PFSK-1 (cell line): ENCODE measurements around the gene HLA-DMB.

ENCODE experiments used
- FOXP2 ChIP-seq: optimal IDR thresholded peaks from 2 replicates; pipeline ENCODE3; 2011; ENCODE audit warnings: borderline replicate concordance, control low read depth, inconsistent platforms; ENCODE audit not compliant: insufficient read depth; ENCODE audit errors: extremely low read length, extremely low read depth
- POLR2AphosphoS5 ChIP-seq: IDR thresholded peaks from 2 replicates; pipeline ENCODE4 v1.6.1; 2012; ENCODE audit warnings: low read depth, mild to moderate bottlenecking, control low read depth, low read length, moderate library complexity
- SIN3A ChIP-seq: IDR thresholded peaks from 2 replicates; pipeline ENCODE4 v1.6.1; 2012; ENCODE audit warnings: mild to moderate bottlenecking, low read length, moderate library complexity, borderline replicate concordance; ENCODE audit not compliant: insufficient read depth
- TAF1 ChIP-seq: IDR thresholded peaks from 2 replicates; pipeline ENCODE4 v1.6.1; 2012; ENCODE audit warnings: low read length, control low read depth, borderline replicate concordance; ENCODE audit not compliant: insufficient read depth
- TF ChIP-seq, protein P1 (sequence below), 2 experiments: IDR thresholded peaks; 2 replicates each; pipeline versions ENCODE4 v1.6.1 to v1.8.0; 2011 to 2012; ENCODE audit warnings: low read depth in 2 of 2, low read length in 2 of 2, control low read depth in 1 of 2, inconsistent platforms in 1 of 2, mild to moderate bottlenecking in 1 of 2, moderate library complexity in 1 of 2; ENCODE audit not compliant: insufficient read depth in 1 of 2

Gene HLA-DMB

DNA sequence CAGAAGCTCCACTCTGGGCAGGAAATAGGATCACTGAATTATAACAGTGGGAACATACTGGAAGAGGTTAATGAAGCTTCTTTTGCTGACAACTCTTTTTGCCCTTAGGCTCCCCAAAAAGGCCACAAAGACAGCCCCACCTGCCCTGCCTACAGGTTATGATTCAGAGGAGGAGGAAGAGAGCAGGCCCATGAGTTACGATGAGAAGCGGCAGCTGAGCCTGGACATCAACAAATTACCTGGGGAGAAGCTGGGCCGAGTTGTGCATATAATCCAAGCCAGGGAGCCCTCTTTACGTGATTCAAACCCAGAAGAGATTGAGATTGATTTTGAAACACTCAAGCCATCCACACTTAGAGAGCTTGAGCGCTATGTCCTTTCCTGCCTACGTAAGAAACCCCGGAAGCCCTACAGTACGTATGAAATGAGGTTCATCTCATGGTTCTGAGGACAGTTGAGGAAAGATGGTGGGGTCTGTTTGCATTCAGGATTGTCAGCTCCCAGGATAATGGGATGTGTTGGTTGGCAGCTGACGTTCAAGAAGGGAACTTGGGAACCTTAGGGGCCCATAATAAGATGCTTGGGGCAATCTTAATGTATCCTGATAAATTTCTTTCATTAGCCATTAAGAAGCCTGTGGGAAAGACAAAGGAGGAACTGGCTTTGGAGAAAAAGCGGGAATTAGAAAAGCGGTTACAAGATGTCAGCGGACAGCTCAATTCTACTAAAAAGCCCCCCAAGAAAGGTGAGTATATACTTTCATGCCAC is 39.1 kb upstream of the HLA-DMB start:
- TF ChIP-seq TAF1: no peak
- TF ChIP-seq, protein P1, sequence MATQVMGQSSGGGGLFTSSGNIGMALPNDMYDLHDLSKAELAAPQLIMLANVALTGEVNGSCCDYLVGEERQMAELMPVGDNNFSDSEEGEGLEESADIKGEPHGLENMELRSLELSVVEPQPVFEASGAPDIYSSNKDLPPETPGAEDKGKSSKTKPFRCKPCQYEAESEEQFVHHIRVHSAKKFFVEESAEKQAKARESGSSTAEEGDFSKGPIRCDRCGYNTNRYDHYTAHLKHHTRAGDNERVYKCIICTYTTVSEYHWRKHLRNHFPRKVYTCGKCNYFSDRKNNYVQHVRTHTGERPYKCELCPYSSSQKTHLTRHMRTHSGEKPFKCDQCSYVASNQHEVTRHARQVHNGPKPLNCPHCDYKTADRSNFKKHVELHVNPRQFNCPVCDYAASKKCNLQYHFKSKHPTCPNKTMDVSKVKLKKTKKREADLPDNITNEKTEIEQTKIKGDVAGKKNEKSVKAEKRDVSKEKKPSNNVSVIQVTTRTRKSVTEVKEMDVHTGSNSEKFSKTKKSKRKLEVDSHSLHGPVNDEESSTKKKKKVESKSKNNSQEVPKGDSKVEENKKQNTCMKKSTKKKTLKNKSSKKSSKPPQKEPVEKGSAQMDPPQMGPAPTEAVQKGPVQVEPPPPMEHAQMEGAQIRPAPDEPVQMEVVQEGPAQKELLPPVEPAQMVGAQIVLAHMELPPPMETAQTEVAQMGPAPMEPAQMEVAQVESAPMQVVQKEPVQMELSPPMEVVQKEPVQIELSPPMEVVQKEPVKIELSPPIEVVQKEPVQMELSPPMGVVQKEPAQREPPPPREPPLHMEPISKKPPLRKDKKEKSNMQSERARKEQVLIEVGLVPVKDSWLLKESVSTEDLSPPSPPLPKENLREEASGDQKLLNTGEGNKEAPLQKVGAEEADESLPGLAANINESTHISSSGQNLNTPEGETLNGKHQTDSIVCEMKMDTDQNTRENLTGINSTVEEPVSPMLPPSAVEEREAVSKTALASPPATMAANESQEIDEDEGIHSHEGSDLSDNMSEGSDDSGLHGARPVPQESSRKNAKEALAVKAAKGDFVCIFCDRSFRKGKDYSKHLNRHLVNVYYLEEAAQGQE (IDR thresholded peaks at IDR 0.05; ENCODE audit: insufficient read depth in 1 of 2, low read depth in 2 of 2, low read length in 2 of 2): no peak
- TF ChIP-seq POLR2AphosphoS5: no peak
- TF ChIP-seq SIN3A: no peak
- TF ChIP-seq FOXP2: no peak

DNA sequence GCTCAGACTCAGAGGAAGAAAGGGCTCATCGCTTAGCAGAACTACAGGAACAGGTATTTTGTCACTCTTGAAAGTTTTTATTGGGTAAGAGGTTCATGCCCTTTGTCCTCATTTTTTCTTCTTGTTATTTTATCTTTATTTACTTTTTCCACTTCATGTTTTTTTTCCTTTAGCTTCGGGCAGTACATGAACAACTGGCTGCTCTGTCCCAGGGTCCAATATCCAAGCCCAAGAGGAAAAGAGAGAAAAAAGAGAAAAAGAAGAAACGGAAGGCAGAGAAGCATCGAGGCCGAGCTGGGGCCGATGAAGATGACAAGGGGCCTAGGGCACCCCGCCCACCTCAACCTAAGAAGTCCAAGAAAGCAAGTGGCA is 37.1 kb upstream of the HLA-DMB start:
- no peak for TF ChIP-seq SIN3A
- no peak for TF ChIP-seq TAF1
- no peak for TF ChIP-seq POLR2AphosphoS5
- TF ChIP-seq, protein P1 (IDR thresholded peaks at IDR 0.05; ENCODE audit: insufficient read depth in 1 of 2, low read depth in 2 of 2, low read length in 2 of 2): no peak
- TF ChIP-seq FOXP2: no peak

DNA sequence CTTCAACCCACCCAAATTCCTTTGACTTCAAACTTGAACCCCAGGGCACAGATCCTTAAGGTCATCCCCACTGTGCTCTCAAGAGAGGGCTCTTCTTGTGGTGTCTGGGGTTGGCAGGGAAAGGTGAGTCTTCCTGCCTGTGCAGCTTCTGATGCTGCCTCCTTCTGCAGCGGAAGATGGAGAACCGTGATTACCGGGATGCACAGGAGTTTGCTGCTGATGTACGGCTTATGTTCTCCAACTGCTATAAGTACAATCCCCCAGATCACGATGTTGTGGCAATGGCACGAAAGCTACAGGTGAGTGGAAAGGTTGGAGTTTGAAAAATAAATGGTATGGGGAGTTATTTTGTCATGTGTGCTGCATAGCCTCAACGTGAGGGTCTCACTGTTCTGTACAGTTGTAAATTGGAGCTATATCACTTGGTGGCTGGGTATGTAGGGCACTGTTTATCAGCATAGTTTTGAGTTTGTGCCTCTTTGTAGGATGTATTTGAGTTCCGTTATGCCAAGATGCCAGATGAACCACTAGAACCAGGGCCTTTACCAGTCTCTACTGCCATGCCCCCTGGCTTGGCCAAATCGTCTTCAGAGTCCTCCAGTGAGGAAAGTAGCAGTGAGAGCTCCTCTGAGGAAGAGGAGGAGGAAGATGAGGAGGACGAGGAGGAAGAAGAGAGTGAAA is 36.6 kb upstream of the HLA-DMB start:
- TF ChIP-seq SIN3A (no peak), TAF1 (no peak), FOXP2 (no peak), POLR2AphosphoS5 (no peak; the same call in none of the 2 replicates)
- TF ChIP-seq, protein P1 (IDR thresholded peaks at IDR 0.05; ENCODE audit: insufficient read depth in 1 of 2, low read depth in 2 of 2, low read length in 2 of 2): no peak

DNA sequence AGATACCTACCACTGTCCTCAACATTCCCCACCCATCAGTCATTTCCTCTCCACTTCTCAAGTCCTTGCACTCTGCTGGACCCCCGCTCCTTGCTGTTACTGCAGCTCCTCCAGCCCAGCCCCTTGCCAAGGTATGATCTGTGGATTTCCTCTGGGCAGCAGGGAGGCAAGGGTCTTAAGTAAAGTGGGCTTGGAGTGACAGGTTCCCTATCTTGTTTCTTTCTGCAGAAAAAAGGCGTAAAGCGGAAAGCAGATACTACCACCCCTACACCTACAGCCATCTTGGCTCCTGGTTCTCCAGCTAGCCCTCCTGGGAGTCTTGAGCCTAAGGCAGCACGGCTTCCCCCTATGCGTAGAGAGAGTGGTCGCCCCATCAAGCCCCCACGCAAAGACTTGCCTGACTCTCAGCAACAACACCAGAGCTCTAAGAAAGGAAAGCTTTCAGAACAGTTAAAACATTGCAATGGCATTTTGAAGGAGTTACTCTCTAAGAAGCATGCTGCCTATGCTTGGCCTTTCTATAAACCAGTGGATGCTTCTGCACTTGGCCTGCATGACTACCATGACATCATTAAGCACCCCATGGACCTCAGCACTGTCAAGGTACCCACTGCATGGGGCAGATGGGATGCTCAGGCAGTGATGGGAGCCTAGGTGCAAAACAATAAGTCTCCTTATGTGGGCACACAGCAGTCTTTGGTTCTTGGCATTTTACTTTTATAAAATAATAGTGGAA is 35.7 kb upstream of the HLA-DMB start:
- TF ChIP-seq POLR2AphosphoS5 (no peak), FOXP2 (no peak), TAF1 (no peak)
- TF ChIP-seq, protein P1 (IDR thresholded peaks at IDR 0.05; ENCODE audit: insufficient read depth in 1 of 2, low read depth in 2 of 2, low read length in 2 of 2): no peak
